H9 (cell line): ENCODE measurements around the gene DPRX. TPM values are rescaled to one million over a fixed set of nuclear protein-coding genes. Genes with fewer than 3 reads are reported as not detected.

Source experiments
- DNase-seq: peaks from one replicate; pipeline ENCODE4 v3.0.0-alpha.2; 2017
- H2AFZ ChIP-seq: one replicate; pipeline ENCODE4 v1.6.1; 2013; ENCODE audit warnings: mild to moderate bottlenecking, low read length, control low read depth, moderate library complexity
- H2AK5ac ChIP-seq: 2 replicates; pipeline ENCODE4 v1.6.1; 2013; ENCODE audit warnings: low read length, control low read depth, mixed read lengths; ENCODE audit not compliant: insufficient read length
- H2BK120ac ChIP-seq: one replicate; pipeline ENCODE4 v1.6.1; 2013; ENCODE audit warnings: low read depth, mild to moderate bottlenecking, low read length, control low read depth, inconsistent platforms; ENCODE audit not compliant: poor library complexity, severe bottlenecking
- H2BK12ac ChIP-seq: 2 replicates; pipeline ENCODE4 v1.6.1; 2013; ENCODE audit warnings: low read length, control low read depth, mixed read lengths, low read depth; ENCODE audit not compliant: insufficient read length
- H2BK15ac ChIP-seq: 2 replicates; pipeline ENCODE4 v1.6.1; 2013; ENCODE audit warnings: low read depth, low read length, control low read depth
- H2BK20ac ChIP-seq: one replicate; pipeline ENCODE4 v1.6.1; 2013; ENCODE audit warnings: low read depth, mild to moderate bottlenecking, low read length, control low read depth, inconsistent platforms; ENCODE audit not compliant: poor library complexity, severe bottlenecking
- H2BK5ac ChIP-seq: 2 replicates; pipeline ENCODE4 v1.6.1; 2013; ENCODE audit warnings: low read length, control low read depth, mixed read lengths; ENCODE audit not compliant: insufficient read length
- H3K14ac ChIP-seq: 2 replicates; pipeline ENCODE4 v1.6.1; 2013; ENCODE audit warnings: low read length, control low read depth; ENCODE audit not compliant: insufficient read depth
- H3K18ac ChIP-seq: 2 replicates; pipeline ENCODE4 v1.6.1; 2013; ENCODE audit warnings: low read depth, mild to moderate bottlenecking, mixed read lengths, low read length, control low read depth; ENCODE audit not compliant: insufficient read length
- H3K23ac ChIP-seq: 2 replicates; pipeline ENCODE4 v1.6.1; 2013; ENCODE audit warnings: low read length, control low read depth, mixed read lengths, low read depth; ENCODE audit not compliant: insufficient read length
- H3K23me2 ChIP-seq: 2 replicates; pipeline ENCODE4 v1.6.1; 2013; ENCODE audit warnings: low read depth, mild to moderate bottlenecking, mixed read lengths, low read length, control low read depth; ENCODE audit not compliant: insufficient read length, poor library complexity, severe bottlenecking
- H3K27ac ChIP-seq: 2 replicates; pipeline ENCODE4 v1.5.1; 2013; ENCODE audit warnings: low read length, control low read depth, mixed read lengths, low read depth; ENCODE audit not compliant: insufficient read length
- H3K27me3 ChIP-seq: 2 replicates; pipeline ENCODE4 v1.6.1; 2013; ENCODE audit warnings: low read length, control low read depth, inconsistent platforms; ENCODE audit not compliant: insufficient read depth
- H3K4ac ChIP-seq: 2 replicates; pipeline ENCODE4 v1.6.1; 2013; ENCODE audit warnings: low read depth, mild to moderate bottlenecking, control low read depth, inconsistent platforms, low read length, moderate library complexity
- H3K4me1 ChIP-seq: 2 replicates; pipeline ENCODE4 v1.6.1; 2013; ENCODE audit warnings: low read length, control low read depth, inconsistent platforms; ENCODE audit not compliant: insufficient read depth
- H3K4me2 ChIP-seq: 2 replicates; pipeline ENCODE4 v1.6.1; 2013; ENCODE audit warnings: low read length, control low read depth, mixed read lengths; ENCODE audit not compliant: insufficient read length, insufficient read depth
- H3K56ac ChIP-seq: 2 replicates; pipeline ENCODE4 v1.6.1; 2013; ENCODE audit warnings: low read depth, mild to moderate bottlenecking, mixed read lengths, low read length, control low read depth; ENCODE audit not compliant: insufficient read length
- H3K79me1 ChIP-seq: 2 replicates; pipeline ENCODE4 v1.6.1; 2013; ENCODE audit warnings: low read depth, mild to moderate bottlenecking, moderate library complexity, low read length, control low read depth, inconsistent platforms; ENCODE audit not compliant: insufficient read depth, poor library complexity, severe bottlenecking
- H3K79me2 ChIP-seq: 2 replicates; pipeline ENCODE4 v1.6.1; 2013; ENCODE audit warnings: low read length, control low read depth, inconsistent platforms; ENCODE audit not compliant: insufficient read depth
- H3K9ac ChIP-seq: 2 replicates; pipeline ENCODE4 v1.6.1; 2013; ENCODE audit warnings: low read length, control low read depth, mixed read lengths; ENCODE audit not compliant: insufficient read length; ENCODE audit errors: extremely low read depth
- H3K9me3 ChIP-seq: one replicate; pipeline ENCODE4 v1.6.1; 2013; ENCODE audit warnings: low read depth, low read length, inconsistent platforms; ENCODE audit not compliant: control insufficient read depth
- H3T11ph ChIP-seq: one replicate; pipeline ENCODE4 v1.6.1; 2013; ENCODE audit warnings: mild to moderate bottlenecking, low read length, control low read depth, inconsistent platforms
- H4K20me1 ChIP-seq: one replicate; pipeline ENCODE4 v1.6.1; 2013; ENCODE audit not compliant: control insufficient read depth, insufficient read length, insufficient read depth
- H4K5ac ChIP-seq: 2 replicates; pipeline ENCODE4 v1.6.1; 2013; ENCODE audit warnings: low read depth, mild to moderate bottlenecking, mixed read lengths, low read length, control low read depth; ENCODE audit not compliant: insufficient read length
- H4K8ac ChIP-seq: replicated peaks from 2 replicates; pipeline ENCODE4 v1.6.1; 2013; ENCODE audit warnings: low read length, control low read depth, mixed read lengths, low read depth; ENCODE audit not compliant: insufficient read length
- H4K91ac ChIP-seq: 2 replicates; pipeline ENCODE4 v1.6.1; 2013; ENCODE audit warnings: low read depth, mild to moderate bottlenecking, moderate library complexity, mixed read lengths, low read length, control low read depth; ENCODE audit not compliant: insufficient read length
- H3K27ac Mint-ChIP-seq, 3 experiments: 2 replicates in 2 of 3; 3 replicates in 1 of 3; pipeline ENCODE4 v1.8.0; 2020 to 2021; ENCODE audit warnings: mixed read lengths in 3 of 3, mild to moderate bottlenecking in 1 of 3, moderate library complexity in 1 of 3
- H3K27me3 Mint-ChIP-seq: 2 replicates; pipeline ENCODE4 v1.8.0; 2021; ENCODE audit warnings: low read depth, mild to moderate bottlenecking, moderate library complexity, mixed read lengths
- H3K36me3 Mint-ChIP-seq, 3 experiments: 2 replicates in 2 of 3; 3 replicates in 1 of 3; pipeline ENCODE4 v1.8.0; 2020 to 2021; ENCODE audit warnings: low read depth in 3 of 3, mixed read lengths in 3 of 3; ENCODE audit not compliant: insufficient read depth in 1 of 3
- H3K4me1 Mint-ChIP-seq, 2 experiments: 2 replicates each; pipeline ENCODE4 v1.8.0; 2020; ENCODE audit warnings: mixed read lengths in 2 of 2
- H3K4me3 Mint-ChIP-seq, 2 experiments: 2 replicates in 1 of 2; 3 replicates in 1 of 2; pipeline ENCODE4 v1.8.0; 2020 to 2021; ENCODE audit warnings: mild to moderate bottlenecking in 2 of 2, mixed read lengths in 2 of 2, moderate library complexity in 1 of 2
- H3K9me3 Mint-ChIP-seq, 2 experiments: 2 replicates in 1 of 2; 3 replicates in 1 of 2; pipeline ENCODE4 v1.8.0; 2020; ENCODE audit warnings: mild to moderate bottlenecking in 2 of 2, mixed read lengths in 2 of 2, moderate library complexity in 1 of 2
- WGBS: extraction: QIAGEN DNeasy Blood & Tissue Kit; methylation state at CpG from one replicate; pipeline ENCODE4 v1.1.7; 2013; ENCODE audit warnings: missing lambda C conversion rate, low lambda C conversion rate, mixed read lengths; ENCODE audit not compliant: insufficient read length; ENCODE audit errors: extremely low coverage; 5-methylcytosine and 5-hydroxymethylcytosine counted together
- microRNA-seq: library from miRNA; unstranded; fragments of <30 nt; microRNA quantifications from one replicate; pipeline ENCODE4, GENCODE V29; 2020; ENCODE audit warnings: borderline microRNAs expressed
- total RNA-seq: library from RNA; stranded (reverse); gene quantifications from 2 replicates; pipeline ENCODE4 v1.2.1, GENCODE V29; 2021
- TF ChIP-seq, protein P1 (sequence below): fragments of 200-600 bp; sonication (generic); conservative IDR thresholded peaks from 3 replicates; pipeline ENCODE4 v1.8.0; 2021; ENCODE audit warnings: antibody characterized with exemption, mild to moderate bottlenecking

The DPRX gene
- total RNA-seq, 1 experiment from 2014 or later, result not detected

GRCh38 chr19:53671663-53672062 lies 39.9 kb downstream of the DPRX start:
- H3K27me3 ChIP-seq, result no peaks in the 10 kb centered on the region; the same call in 1 of the 2 replicates
- no peak overlapping the region for H4K8ac ChIP-seq
- no peaks in the 10 kb centered on the region for H3K23me2 ChIP-seq

More at GRCh38 chr19:53671663-53672062, 39.9 kb downstream of the DPRX start:
- H3K4me3 Mint-ChIP-seq, result peak overlapping the region in 1 of 2 experiments; percentile 21; a peak in 1 of 5 replicates
- Histone ChIP-seq H3K23ac (no peak overlapping the region), H2BK15ac (no peak overlapping the region), H2BK12ac (no peak overlapping the region), H4K91ac (no peak overlapping the region), H3K27ac (no peak overlapping the region), H3K56ac (no peak overlapping the region), H3K4ac (no peak overlapping the region), H2AK5ac (no peak overlapping the region), H4K5ac (no peak overlapping the region), H3K79me2 (no peaks in the 10 kb centered on the region), H3K9ac (no peak overlapping the region), H3K4me1 (peaks cover 6% of the 10 kb centered on the region; the same call in 1 of the 2 replicates), H2AFZ (no peak overlapping the region), H2BK120ac (no peak overlapping the region), H4K20me1 (no peaks in the 10 kb centered on the region), H3K18ac (no peak overlapping the region), H3K9me3 (no peaks in the 10 kb centered on the region), H3K79me1 (no peaks in the 10 kb centered on the region), H3K4me2 (no peak overlapping the region), H3T11ph (no peak overlapping the region), H3K14ac (no peak overlapping the region), H2BK20ac (no peak overlapping the region), H2BK5ac (no peak overlapping the region)
- H3K9me3 Mint-ChIP-seq, result no peaks in the 10 kb centered on the region
- H3K27ac Mint-ChIP-seq, result peak overlapping the region; percentile 33 to 79 (median 74); a peak in 5 of 7 replicates
- no peak for DNase-seq
- H3K27me3 Mint-ChIP-seq, result no peaks in the 10 kb centered on the region
- H3K36me3 Mint-ChIP-seq, result peaks cover 3 to 29% (median 9%) of the 10 kb centered on the region in 3 experiments; a peak in 5 of 7 replicates
- no CpG with 5 or more reads among the region's 3 CpGs for WGBS
- peaks cover 22 to 31% of the 10 kb centered on the region in 2 experiments for H3K4me1 Mint-ChIP-seq
- TF ChIP-seq, protein P1, sequence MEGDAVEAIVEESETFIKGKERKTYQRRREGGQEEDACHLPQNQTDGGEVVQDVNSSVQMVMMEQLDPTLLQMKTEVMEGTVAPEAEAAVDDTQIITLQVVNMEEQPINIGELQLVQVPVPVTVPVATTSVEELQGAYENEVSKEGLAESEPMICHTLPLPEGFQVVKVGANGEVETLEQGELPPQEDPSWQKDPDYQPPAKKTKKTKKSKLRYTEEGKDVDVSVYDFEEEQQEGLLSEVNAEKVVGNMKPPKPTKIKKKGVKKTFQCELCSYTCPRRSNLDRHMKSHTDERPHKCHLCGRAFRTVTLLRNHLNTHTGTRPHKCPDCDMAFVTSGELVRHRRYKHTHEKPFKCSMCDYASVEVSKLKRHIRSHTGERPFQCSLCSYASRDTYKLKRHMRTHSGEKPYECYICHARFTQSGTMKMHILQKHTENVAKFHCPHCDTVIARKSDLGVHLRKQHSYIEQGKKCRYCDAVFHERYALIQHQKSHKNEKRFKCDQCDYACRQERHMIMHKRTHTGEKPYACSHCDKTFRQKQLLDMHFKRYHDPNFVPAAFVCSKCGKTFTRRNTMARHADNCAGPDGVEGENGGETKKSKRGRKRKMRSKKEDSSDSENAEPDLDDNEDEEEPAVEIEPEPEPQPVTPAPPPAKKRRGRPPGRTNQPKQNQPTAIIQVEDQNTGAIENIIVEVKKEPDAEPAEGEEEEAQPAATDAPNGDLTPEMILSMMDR, result no peak

Small RNA genes within 50 kb of the gene (microRNA-seq; reads per million reads assigned to microRNA genes)
- gene MIR1323 (145 reads per million, percentile 78 among the genes with 10 or more reads in this experiment), gene MIR498 (241 reads per million, percentile 82 among the genes with 10 or more reads in this experiment), gene MIR512-1 (not detected), gene MIR512-2 (not detected), gene MIR515-1 (not detected), gene MIR515-2 (not detected), gene MIR519C (475 reads per million, percentile 89 among the genes with 10 or more reads in this experiment), gene MIR519E (3.4 reads per million, percentile 27 among the genes with 10 or more reads in this experiment), gene MIR520E (994 reads per million, percentile 94 among the genes with 10 or more reads in this experiment), gene MIR520F (5,392 reads per million, percentile 99 among the genes with 10 or more reads in this experiment)

Other genes with a start within 250 kb of the DPRX start
- gene ZNF765, start 236.8 kb upstream of the DPRX start, total RNA-seq, result 20.4 and 23.1 TPM in 2 replicates
- 32.7 and 33.8 TPM in 2 replicates for gene ZNF761, start 200.0 kb upstream of the DPRX start, total RNA-seq
- gene ZNF813, start 164.3 kb upstream of the DPRX start, total RNA-seq, result 17.3 TPM in 2 replicates
- gene ZNF331, start 93.9 kb upstream of the DPRX start, total RNA-seq, result 50.6 and 57.2 TPM in 2 replicates
- 3.6 and 4.0 TPM in 2 replicates for gene NLRP12, start 192.3 kb downstream of the DPRX start, total RNA-seq
- gene MYADM, start 235.9 kb downstream of the DPRX start, total RNA-seq, result 116 and 123 TPM in 2 replicates